Measurements from ENCODE around the gene SLCO3A1. TPM values are rescaled to one million over a fixed set of nuclear protein-coding genes. Genes with fewer than 3 reads are reported as not detected.

The SLCO3A1 gene
- total RNA-seq, 2 donors from 2014 or later: 7.2 to 11.4 TPM

DNA sequence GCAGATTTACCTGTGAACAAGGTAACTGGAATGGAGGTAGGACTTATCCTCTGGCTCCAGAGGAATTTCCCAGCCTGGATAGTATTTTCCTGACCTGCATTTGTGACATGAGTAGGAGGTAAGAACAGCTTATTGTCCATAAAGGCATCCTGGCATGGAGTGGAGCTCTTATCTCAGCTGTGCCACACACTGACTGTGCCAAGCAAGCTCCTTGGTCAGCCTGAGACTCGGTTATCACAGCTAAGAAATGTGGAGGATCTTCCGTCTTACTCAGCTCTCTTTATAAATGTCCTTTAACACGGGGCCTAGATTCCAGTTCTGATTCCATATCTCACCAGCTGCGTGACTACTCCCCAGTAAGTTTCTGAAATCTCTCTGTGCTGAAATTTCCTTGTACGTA, 38.9 kb downstream of the SLCO3A1 start:
- no peaks in the 10 kb centered on the region for H3K9me3 ChIP-seq (ENCODE audit: control insufficient read depth, low read length)
- no peaks in the 10 kb centered on the region for H3K36me3 ChIP-seq (ENCODE audit: control insufficient read depth, insufficient read depth, low read length)
- no peak for DNase-seq
- no peak overlapping the region for H3K4me3 Mint-ChIP-seq
- H3K4me1 ChIP-seq (ENCODE audit: control insufficient read depth, insufficient read depth, low read length): no peaks in the 10 kb centered on the region
- H3K27ac ChIP-seq (ENCODE audit: low read depth, low read length): no peak overlapping the region
- H3K27me3 ChIP-seq (ENCODE audit: control insufficient read depth, insufficient read depth, low read length, poor library complexity, severe bottlenecking): no peaks in the 10 kb centered on the region
- no peaks in the 10 kb centered on the region for H3K9me3 Mint-ChIP-seq
- H3K4me3 ChIP-seq (ENCODE audit: low read length): no peak overlapping the region
- H3K27me3 Mint-ChIP-seq (ENCODE audit: insufficient read depth): no peaks in the 10 kb centered on the region
- WGBS, 2 experiments (ENCODE audit: insufficient coverage in 1 of 2, insufficient read length in 1 of 2): 89 to 91% methylated on average over 3 to 4 of the region's 5 CpGs
- no peak overlapping the region for H3K27ac Mint-ChIP-seq
- no peaks in the 10 kb centered on the region for H3K36me3 Mint-ChIP-seq (ENCODE audit: low read depth)
- no peak overlapping the region for H3K9ac ChIP-seq (ENCODE audit: extremely low read depth, low read length, poor library complexity, severe bottlenecking)
- TF ChIP-seq, protein P1, sequence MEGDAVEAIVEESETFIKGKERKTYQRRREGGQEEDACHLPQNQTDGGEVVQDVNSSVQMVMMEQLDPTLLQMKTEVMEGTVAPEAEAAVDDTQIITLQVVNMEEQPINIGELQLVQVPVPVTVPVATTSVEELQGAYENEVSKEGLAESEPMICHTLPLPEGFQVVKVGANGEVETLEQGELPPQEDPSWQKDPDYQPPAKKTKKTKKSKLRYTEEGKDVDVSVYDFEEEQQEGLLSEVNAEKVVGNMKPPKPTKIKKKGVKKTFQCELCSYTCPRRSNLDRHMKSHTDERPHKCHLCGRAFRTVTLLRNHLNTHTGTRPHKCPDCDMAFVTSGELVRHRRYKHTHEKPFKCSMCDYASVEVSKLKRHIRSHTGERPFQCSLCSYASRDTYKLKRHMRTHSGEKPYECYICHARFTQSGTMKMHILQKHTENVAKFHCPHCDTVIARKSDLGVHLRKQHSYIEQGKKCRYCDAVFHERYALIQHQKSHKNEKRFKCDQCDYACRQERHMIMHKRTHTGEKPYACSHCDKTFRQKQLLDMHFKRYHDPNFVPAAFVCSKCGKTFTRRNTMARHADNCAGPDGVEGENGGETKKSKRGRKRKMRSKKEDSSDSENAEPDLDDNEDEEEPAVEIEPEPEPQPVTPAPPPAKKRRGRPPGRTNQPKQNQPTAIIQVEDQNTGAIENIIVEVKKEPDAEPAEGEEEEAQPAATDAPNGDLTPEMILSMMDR (conservative IDR thresholded peaks at IDR 0.05): no peak
- H3K4me1 Mint-ChIP-seq: no peaks in the 10 kb centered on the region

DNA sequence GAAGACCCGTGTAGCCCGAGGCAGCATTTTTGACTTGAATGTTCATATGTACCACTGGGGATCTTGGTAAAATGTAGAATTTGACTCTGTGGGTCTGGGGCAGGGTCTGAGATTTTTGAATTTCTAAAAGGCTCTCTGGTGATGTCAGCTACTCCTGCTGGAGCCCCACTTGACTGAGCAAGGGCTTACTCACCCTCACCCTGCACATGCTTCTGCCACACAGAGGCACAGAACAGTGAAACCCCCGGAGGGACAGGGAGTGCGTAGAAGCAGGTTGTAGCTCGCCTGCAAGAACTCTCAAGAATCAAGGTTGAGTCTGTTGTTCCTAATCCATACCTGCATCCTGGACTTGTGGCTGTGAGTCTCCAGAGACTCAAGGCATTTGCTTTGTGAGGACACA, 41.1 kb downstream of the SLCO3A1 start:
- no peaks in the 10 kb centered on the region for H3K27me3 ChIP-seq (ENCODE audit: control insufficient read depth, insufficient read depth, low read length, poor library complexity, severe bottlenecking)
- H3K36me3 ChIP-seq (ENCODE audit: control insufficient read depth, insufficient read depth, low read length): no peaks in the 10 kb centered on the region
- H3K27me3 Mint-ChIP-seq (ENCODE audit: insufficient read depth): no peaks in the 10 kb centered on the region
- H3K27ac Mint-ChIP-seq: no peak overlapping the region
- TF ChIP-seq, protein P1 (conservative IDR thresholded peaks at IDR 0.05): no peak
- no peaks in the 10 kb centered on the region for H3K4me1 Mint-ChIP-seq
- 85 to 96% methylated on average over 5 of the region's 5 CpGs for WGBS, 2 experiments (ENCODE audit: insufficient coverage in 1 of 2, insufficient read length in 1 of 2)
- no peak overlapping the region for H3K9ac ChIP-seq (ENCODE audit: extremely low read depth, low read length, poor library complexity, severe bottlenecking)
- H3K4me3 ChIP-seq (ENCODE audit: low read length): no peak overlapping the region
- no peak overlapping the region for H3K4me3 Mint-ChIP-seq
- no peaks in the 10 kb centered on the region for H3K9me3 ChIP-seq (ENCODE audit: control insufficient read depth, low read length)
- DNase-seq: no peak
- H3K36me3 Mint-ChIP-seq (ENCODE audit: low read depth): no peaks in the 10 kb centered on the region
- H3K27ac ChIP-seq (ENCODE audit: low read depth, low read length): no peak overlapping the region
- H3K4me1 ChIP-seq (ENCODE audit: control insufficient read depth, insufficient read depth, low read length): no peaks in the 10 kb centered on the region
- no peaks in the 10 kb centered on the region for H3K9me3 Mint-ChIP-seq

DNA sequence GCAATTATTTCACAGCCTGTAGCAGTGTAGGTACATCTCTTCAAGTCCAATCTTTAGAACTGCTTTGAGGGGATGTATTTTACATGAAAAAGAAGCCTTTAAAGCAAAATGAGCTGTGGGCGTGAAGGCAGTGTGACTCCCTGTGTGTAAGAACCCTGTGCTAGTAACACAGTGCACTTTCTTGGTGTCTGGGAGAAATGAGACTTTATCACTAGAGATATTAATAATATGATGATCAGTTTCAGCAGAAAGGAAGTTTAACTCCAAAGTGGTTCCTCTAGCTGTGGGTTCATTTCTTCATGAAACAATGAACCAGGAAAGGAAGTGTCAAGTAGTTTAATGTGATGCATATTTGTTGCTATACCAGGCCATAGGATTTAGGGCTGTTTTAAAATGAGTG, 41.5 kb downstream of the SLCO3A1 start:
- DNase-seq: no peak
- H3K27ac ChIP-seq (ENCODE audit: low read depth, low read length): no peak overlapping the region
- no peak overlapping the region for H3K27ac Mint-ChIP-seq

More for the DNA sequence above, 41.5 kb downstream of the SLCO3A1 start:
- Mint-ChIP-seq H3K36me3 (ENCODE audit: low read depth) (no peaks in the 10 kb centered on the region), H3K27me3 (ENCODE audit: insufficient read depth) (no peaks in the 10 kb centered on the region), H3K9me3 (no peaks in the 10 kb centered on the region), H3K4me3 (no peak overlapping the region), H3K4me1 (no peaks in the 10 kb centered on the region)
- Histone ChIP-seq H3K4me1 (ENCODE audit: control insufficient read depth, insufficient read depth, low read length) (no peaks in the 10 kb centered on the region), H3K36me3 (ENCODE audit: control insufficient read depth, insufficient read depth, low read length) (no peaks in the 10 kb centered on the region), H3K9ac (ENCODE audit: extremely low read depth, low read length, poor library complexity, severe bottlenecking) (no peak overlapping the region), H3K9me3 (ENCODE audit: control insufficient read depth, low read length) (no peaks in the 10 kb centered on the region), H3K4me3 (ENCODE audit: low read length) (no peak overlapping the region), H3K27me3 (ENCODE audit: control insufficient read depth, insufficient read depth, low read length, poor library complexity, severe bottlenecking) (no peaks in the 10 kb centered on the region)
- 88% methylated on average over 1 of the region's 1 CpG; no CpG with 5 or more reads in 1 of the 2 experiments for WGBS, 2 experiments (ENCODE audit: insufficient coverage in 1 of 2, insufficient read length in 1 of 2)
- TF ChIP-seq, protein P1 (conservative IDR thresholded peaks at IDR 0.05): no peak

Data from endodermal cell (in vitro differentiated cells).